ENCODE results near the gene CD9.
A peak's percentile ranks its signal among the peaks of the same experiment; 100 is the strongest.

CD9 gene

GRCh38 chr12:6236641-6236940, 36.4 kb downstream of the CD9 start:
- no peak for TF ChIP-seq CTCF (IDR thresholded peaks at IDR 0.05)
- no peak for DNase-seq
- no peaks in the 10 kb centered on the region for H3K27me3 ChIP-seq
- H3K4me1 ChIP-seq = peaks cover 0 to 41% (median 22%) of the 10 kb centered on the region in 4 donors
- H3K27ac ChIP-seq = no peak overlapping the region
- intact Hi-C loops (cut with DNase I; ENCODE audit: low total_unique reads) = loop anchor here (5.0 kb wide), 1 partner anchor 41 kb away; no protein-coding TSS in a partner anchor
- peaks cover 62 to 77% (median 69%) of the 10 kb centered on the region in 3 donors for H3K36me3 ChIP-seq
- no peaks in the 10 kb centered on the region for H3K9me3 ChIP-seq
- H3K4me3 ChIP-seq = no peak overlapping the region

- Histone ChIP-seq H3K4me1 (peaks cover 0 to 33% (median 15%) of the 10 kb centered on the region in 4 donors), H3K36me3 (peaks cover 58 to 72% (median 65%) of the 10 kb centered on the region in 3 donors), H3K27me3 (no peaks in the 10 kb centered on the region), H3K27ac (no peak overlapping the region), H3K9me3 (no peaks in the 10 kb centered on the region), H3K4me3 (no peak overlapping the region)
- no peak for DNase-seq
- intact Hi-C loops (cut with DNase I; ENCODE audit: low total_unique reads) = loop anchor here (5.0 kb wide), 1 partner anchor 39 kb away; no protein-coding TSS in a partner anchor
- no peak for TF ChIP-seq CTCF (IDR thresholded peaks at IDR 0.05)
These were observed 37.6 kb downstream of the CD9 start for GRCh38 chr12:6237830-6238229.

- H3K4me1 ChIP-seq = peaks cover 0 to 23% (median 5%) of the 10 kb centered on the region in 4 donors
- no peak for TF ChIP-seq CTCF (IDR thresholded peaks at IDR 0.05)
- peaks cover 48 to 61% (median 54%) of the 10 kb centered on the region in 3 donors for H3K36me3 ChIP-seq
- H3K27ac ChIP-seq = no peak overlapping the region
- DNase-seq = no peak
- no peaks in the 10 kb centered on the region for H3K27me3 ChIP-seq
- no peaks in the 10 kb centered on the region for H3K9me3 ChIP-seq
- intact Hi-C loops (cut with DNase I; ENCODE audit: low total_unique reads) = loop anchor here (5.0 kb wide), 1 partner anchor 38 kb away; no protein-coding TSS in a partner anchor
- no peak overlapping the region for H3K4me3 ChIP-seq
These were observed 38.7 kb downstream of the CD9 start for GRCh38 chr12:6238875-6239274.

GRCh38 chr12:6241495-6241894, 41.3 kb downstream of the CD9 start:
- H3K4me3 ChIP-seq = no peak overlapping the region
- intact Hi-C loops (cut with DNase I; ENCODE audit: low total_unique reads) = no loop called here
- no peaks in the 10 kb centered on the region for H3K27me3 ChIP-seq
- H3K27ac ChIP-seq = no peak overlapping the region
- peaks cover 0 to 13% (median 3%) of the 10 kb centered on the region in 4 donors for H3K4me1 ChIP-seq
- TF ChIP-seq CTCF (IDR thresholded peaks at IDR 0.05) = no peak
- peak in 1 of 2 donors; percentile 76 for DNase-seq
- H3K36me3 ChIP-seq = peaks cover 25 to 35% (median 29%) of the 10 kb centered on the region in 3 donors
- H3K9me3 ChIP-seq = no peaks in the 10 kb centered on the region

- no peaks in the 10 kb centered on the region for H3K4me1 ChIP-seq
- DNase-seq = no peak
- H3K4me3 ChIP-seq = no peak overlapping the region
- no peaks in the 10 kb centered on the region for H3K27me3 ChIP-seq
- no peaks in the 10 kb centered on the region for H3K9me3 ChIP-seq
- intact Hi-C loops (cut with DNase I; ENCODE audit: low total_unique reads) = no loop called here
- no peak overlapping the region for H3K27ac ChIP-seq
- no peak for TF ChIP-seq CTCF (IDR thresholded peaks at IDR 0.05)
- no peaks in the 10 kb centered on the region for H3K36me3 ChIP-seq
These were observed 49.4 kb downstream of the CD9 start for GRCh38 chr12:6249580-6249979.

GRCh38 chr12:6250343-6250742, 50.1 kb downstream of the CD9 start:
- no peak for TF ChIP-seq CTCF (IDR thresholded peaks at IDR 0.05)
- intact Hi-C loops (cut with DNase I; ENCODE audit: low total_unique reads) = no loop called here
- no peaks in the 10 kb centered on the region for H3K27me3 ChIP-seq
- no peaks in the 10 kb centered on the region for H3K9me3 ChIP-seq
- H3K27ac ChIP-seq = no peak overlapping the region
- no peak overlapping the region for H3K4me3 ChIP-seq
- peak in 1 of 2 donors; percentile 59 for DNase-seq
- H3K4me1 ChIP-seq = no peaks in the 10 kb centered on the region
- H3K36me3 ChIP-seq = no peaks in the 10 kb centered on the region

Data from tibial artery (tissue), 4 donors.